Measurements from ENCODE around the gene ASCL3.
"Not testable (repeated sequence)": the region's sequence is repeated elsewhere in the genome, so short reads cannot be mapped to it uniquely, and the experiment has no call there.

The ASCL3 gene

GRCh38 chr11:8942518-8943066 lies at the start of gene ASCL3:
Gene ASCL3, minus strand, starts transcription at chr11:8943016. Its CDS starts 4,855 bp downstream, at chr11:8938161.
- no peak for DNase-seq

- no peak for DNase-seq
Observed at GRCh38 chr11:8989453-8989852, 46.6 kb upstream of the ASCL3 start.

- no peak for DNase-seq
Observed at GRCh38 chr11:8988329-8989234, 45.8 kb upstream of the ASCL3 start.

GRCh38 chr11:8987446-8987845 lies 44.6 kb upstream of the ASCL3 start:
- DNase-seq, result no peak

- DNase-seq, result not testable (repeated sequence)
Observed at GRCh38 chr11:8986772-8987171, 44.0 kb upstream of the ASCL3 start.

GRCh38 chr11:8985462-8985861 lies 42.6 kb upstream of the ASCL3 start:
- no peak for DNase-seq

GRCh38 chr11:8983552-8983951 lies 40.7 kb upstream of the ASCL3 start:
- no peak for DNase-seq

GRCh38 chr11:8980485-8980884 lies 37.7 kb upstream of the ASCL3 start:
- no peak for DNase-seq

GRCh38 chr11:8979365-8979764 lies 36.5 kb upstream of the ASCL3 start:
- DNase-seq, result not testable (repeated sequence)

- DNase-seq, result no peak
Observed at GRCh38 chr11:8973121-8973520, 30.3 kb upstream of the ASCL3 start.

GRCh38 chr11:8971924-8972316 lies 29.1 kb upstream of the ASCL3 start:
- DNase-seq, result no peak

GRCh38 chr11:8971196-8971923 lies 28.5 kb upstream of the ASCL3 start:
- DNase-seq, result no peak

GRCh38 chr11:8967184-8967583 lies 24.4 kb upstream of the ASCL3 start:
- no peak for DNase-seq

- DNase-seq, result peak; percentile 68
Observed at GRCh38 chr11:8964324-8965320, 21.8 kb upstream of the ASCL3 start, which contains the start of gene TMEM9B. Gene TMEM9B, minus strand, starts transcription at chr11:8964442. Its CDS starts 129 bp downstream, at chr11:8964313.

GRCh38 chr11:8963569-8964323 lies 20.9 kb upstream of the ASCL3 start:
- peak; percentile 75 for DNase-seq

- DNase-seq, result no peak
Observed at GRCh38 chr11:8962841-8963240, 20.0 kb upstream of the ASCL3 start.

GRCh38 chr11:8961401-8961800 lies 18.6 kb upstream of the ASCL3 start:
- no peak for DNase-seq

- no peak for DNase-seq
Observed at GRCh38 chr11:8959546-8960166, 16.8 kb upstream of the ASCL3 start.

- no peak for DNase-seq
Observed at GRCh38 chr11:8956860-8957259, 14.0 kb upstream of the ASCL3 start.

- DNase-seq, result no peak
Observed at GRCh38 chr11:8948886-8949285, 6.1 kb upstream of the ASCL3 start.

Data from activated CD4-positive, alpha-beta T cell treated with anti-CD3 and anti-CD28 coated beads, Interleukin-2, amount 50 U/mL, for 1 hour (primary cell).